GM21390 (cell line): ENCODE results near the gene FKBP7.
"Not testable (repeated sequence)": the region's sequence is repeated elsewhere in the genome, so short reads cannot be mapped to it uniquely, and the experiment has no call there.

Source experiments
- ATAC-seq: cut with Tn5 transposase; IDR thresholded peaks from one replicate; pipeline ENCODE4 v1.9.1; 2021; ENCODE audit not compliant: unreplicated experiment

FKBP7 gene, protein sequence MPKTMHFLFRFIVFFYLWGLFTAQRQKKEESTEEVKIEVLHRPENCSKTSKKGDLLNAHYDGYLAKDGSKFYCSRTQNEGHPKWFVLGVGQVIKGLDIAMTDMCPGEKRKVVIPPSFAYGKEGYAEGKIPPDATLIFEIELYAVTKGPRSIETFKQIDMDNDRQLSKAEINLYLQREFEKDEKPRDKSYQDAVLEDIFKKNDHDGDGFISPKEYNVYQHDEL

GRCh38 chr2:178478439-178479274, at the start of gene FKBP7:
TSS of gene FKBP7 (minus strand) at chr2:178478600. CDS start at chr2:178478499, 101 bp downstream.
- ATAC-seq = peak; percentile 53

- ATAC-seq = no peak
These were observed 49.2 kb upstream of the FKBP7 start for GRCh38 chr2:178527592-178527991.

DNA sequence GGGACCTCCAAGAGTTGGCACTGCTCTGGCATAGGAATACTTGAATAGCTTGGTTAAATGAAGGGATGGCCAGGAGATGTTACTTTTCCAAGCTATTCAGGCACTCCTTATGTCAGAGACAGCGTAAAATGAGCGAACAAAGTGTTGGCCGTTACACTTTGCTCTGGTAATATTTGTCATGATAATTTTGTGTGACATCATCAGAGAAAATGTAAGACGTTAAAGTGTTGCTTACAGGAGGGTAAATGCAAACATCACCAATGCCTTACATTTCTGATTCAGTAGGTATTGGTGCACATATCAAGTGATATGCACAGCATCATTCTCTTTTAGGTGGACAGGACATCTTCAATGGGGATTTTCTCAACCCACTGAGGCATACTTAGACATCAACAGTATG, 47.9 kb upstream of the FKBP7 start:
- ATAC-seq = no peak

- ATAC-seq = not testable (repeated sequence)
These were observed 47.1 kb upstream of the FKBP7 start for GRCh38 chr2:178525460-178525859.

GRCh38 chr2:178525010-178525409, 46.6 kb upstream of the FKBP7 start:
- not testable (repeated sequence) for ATAC-seq

DNA sequence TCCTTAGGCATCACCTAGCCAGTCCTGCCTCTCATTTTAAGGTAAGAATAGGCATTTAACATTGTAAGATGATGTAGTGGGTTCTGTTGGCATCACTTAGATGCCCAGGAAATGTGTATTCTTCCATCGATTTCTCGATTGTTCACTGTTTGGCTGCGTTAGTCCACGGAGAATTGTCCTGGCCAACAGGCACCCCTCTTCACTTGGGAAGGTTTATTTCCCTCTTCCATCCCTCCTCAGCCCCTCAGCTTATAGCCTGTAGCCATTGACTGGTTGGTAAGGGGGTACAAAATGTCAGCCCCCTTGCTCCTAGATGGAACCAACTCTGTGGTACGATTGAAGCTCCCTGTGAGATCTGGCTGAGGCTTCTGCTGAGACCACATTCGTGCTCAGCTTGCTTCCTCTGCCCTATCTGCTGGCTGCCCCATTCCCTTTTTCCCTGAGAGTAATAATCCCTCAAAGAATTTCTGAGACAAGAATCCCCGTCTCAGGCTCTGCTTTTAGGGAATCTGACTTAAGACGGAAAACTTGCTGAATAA, 45.3 kb upstream of the FKBP7 start:
- ATAC-seq = no peak

DNA sequence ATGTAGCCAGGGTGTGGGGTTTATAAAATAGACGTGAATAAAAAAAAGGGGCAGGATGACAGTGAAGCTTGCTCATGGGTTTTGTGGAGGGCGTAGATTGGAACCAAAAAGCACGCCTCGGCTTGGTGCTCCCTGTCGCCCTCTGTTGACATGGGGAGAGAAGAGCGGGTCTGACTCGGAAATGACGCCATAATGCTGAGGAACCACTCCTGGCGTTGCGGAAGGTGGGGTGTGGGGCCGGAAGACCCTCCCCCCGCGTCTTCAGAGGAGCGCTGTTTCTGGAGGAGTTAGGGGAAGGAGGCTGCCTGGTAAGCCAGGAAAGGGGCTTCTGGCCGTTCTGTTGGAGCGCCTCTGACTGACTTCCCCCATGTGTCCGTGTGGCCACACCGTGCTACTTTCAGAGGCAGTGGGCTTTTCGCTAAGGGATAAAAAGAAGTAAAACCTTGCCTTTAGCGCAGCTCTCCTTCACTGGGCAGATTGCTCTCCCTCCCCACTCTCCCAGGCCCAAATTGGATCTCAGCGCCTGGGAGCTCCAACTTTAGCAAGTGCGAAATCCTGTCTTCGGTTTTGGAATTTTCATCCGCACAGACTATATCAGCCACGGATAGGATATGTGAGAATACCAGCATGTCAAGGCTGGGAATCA, 44.7 kb upstream of the FKBP7 start:
- ATAC-seq = peak; percentile 92

GRCh38 chr2:178521304-178522150, 43.1 kb upstream of the FKBP7 start:
- no peak for ATAC-seq

- ATAC-seq = no peak
These were observed 39.1 kb upstream of the FKBP7 start for GRCh38 chr2:178517496-178517895.

DNA sequence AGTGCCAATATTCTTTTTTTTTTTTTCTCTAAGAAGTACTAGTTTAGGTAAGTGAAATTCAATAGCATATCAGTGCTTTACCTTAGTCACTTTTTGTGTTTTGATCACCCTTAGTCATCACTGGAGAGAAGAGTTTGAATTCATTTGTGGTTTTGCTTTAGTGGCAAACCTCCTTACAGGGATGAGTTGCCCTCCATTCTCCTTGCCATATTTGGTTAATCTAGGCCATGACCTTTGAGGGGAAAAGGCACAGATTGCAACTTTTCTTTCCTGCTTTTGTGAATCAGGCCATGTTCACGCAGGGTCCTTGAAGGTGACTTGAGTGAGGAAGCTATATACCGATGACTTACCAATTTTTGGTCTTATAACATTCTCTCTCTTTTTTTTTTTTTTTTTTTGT, 36.3 kb upstream of the FKBP7 start:
- ATAC-seq = no peak

DNA sequence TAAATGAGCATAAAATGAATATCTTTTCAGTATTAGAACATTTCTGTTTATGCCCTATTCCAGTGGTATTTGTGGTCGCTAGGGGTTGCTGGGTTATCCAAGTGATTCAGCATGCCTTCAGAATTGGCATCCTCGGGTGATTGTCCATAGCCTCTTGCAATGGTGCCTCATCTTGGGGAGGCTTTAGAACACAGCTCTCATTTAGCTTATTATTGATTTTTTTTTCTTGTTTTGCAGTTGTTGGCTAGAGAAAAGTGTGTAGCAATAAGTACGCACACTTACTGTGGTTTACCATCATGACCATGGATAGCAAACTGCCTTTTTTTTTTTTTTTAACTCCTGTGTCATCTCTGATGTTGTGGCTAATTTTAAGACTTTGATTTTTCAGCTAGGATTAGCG, 35.5 kb upstream of the FKBP7 start:
- ATAC-seq = no peak

GRCh38 chr2:178512484-178512883, 34.1 kb upstream of the FKBP7 start:
- ATAC-seq = no peak

DNA sequence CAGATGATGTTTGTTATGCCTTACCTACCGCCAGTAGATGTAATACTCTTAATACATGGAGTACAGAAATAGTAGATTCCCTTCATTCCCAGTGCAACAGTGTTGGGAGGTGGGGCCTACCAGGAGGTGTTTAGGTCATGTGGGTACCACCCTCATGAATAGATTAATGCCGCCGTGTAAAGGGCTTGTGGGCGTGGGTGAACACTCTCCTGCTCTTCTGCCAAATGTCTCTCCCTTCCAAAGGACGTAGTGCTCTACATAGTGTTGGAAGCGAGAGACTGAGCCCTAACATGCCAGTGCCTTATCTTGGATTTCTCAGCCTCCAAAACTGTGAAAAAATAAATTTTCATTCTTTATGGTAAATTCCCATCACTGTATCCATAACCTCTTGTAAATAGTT, 32.0 kb upstream of the FKBP7 start:
- ATAC-seq = no peak

DNA sequence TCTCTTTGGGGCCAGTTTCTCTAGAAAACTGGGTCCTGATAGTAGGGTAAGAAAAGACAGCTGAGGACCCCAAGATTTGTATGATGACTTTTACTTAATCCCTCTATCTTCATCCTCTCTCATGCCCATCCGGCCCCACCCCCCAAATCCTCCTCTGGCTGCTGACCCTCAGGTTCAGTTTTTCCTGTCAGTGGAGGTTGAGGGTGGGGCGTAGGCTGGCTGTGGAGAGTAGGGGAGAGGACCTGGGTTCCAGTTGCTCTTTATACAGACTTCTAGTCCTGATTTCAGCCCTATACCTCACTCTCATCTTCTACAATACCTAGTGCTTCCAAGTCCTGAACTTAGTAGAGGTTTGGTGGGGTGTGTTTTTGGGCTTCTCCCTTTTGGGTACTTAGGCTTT, 30.2 kb upstream of the FKBP7 start:
- ATAC-seq = no peak

- no peak for ATAC-seq
These were observed 28.5 kb upstream of the FKBP7 start for GRCh38 chr2:178506949-178507348.

DNA sequence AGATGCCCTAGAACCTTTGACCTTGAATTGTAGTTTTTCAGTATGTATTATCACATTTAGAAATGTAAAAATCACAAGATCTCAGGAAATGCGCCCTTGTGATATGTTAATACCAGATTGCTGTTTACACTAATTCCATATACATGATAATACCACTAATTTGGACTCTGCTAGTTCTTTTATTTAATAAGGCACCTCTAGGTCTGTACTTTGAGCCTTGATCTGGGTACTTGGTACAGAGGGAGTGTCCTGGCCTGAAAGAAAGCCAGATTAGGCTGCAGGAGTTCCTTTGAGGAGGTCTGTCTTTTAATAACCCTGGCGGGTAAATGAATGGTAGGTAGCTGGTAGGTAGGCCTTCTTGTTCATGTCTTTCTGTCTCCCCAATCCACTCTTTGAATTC, 28.1 kb upstream of the FKBP7 start:
- ATAC-seq = no peak

DNA sequence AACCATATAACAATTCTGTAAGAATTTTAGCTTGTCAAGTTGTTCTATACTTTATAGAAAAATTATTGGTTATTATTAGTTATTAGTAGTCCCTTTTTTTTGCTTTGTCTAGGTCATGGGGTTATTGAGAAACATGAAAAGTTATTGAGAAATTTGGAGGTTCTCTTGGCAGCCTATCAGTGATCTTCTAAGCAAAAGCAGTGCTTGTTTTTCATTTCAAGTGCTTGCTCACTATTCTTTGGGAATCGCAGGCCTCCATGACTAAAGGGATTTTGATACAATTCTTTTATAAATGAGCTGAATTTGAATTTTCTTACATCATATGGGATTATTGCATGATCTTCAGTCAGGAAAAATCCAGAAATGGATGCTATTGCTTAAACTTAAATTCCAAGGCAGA, 27.7 kb upstream of the FKBP7 start:
- ATAC-seq = no peak

- ATAC-seq = no peak
These were observed 24.4 kb upstream of the FKBP7 start for GRCh38 chr2:178502751-178503150.

- no peak for ATAC-seq
These were observed 21.2 kb upstream of the FKBP7 start for GRCh38 chr2:178499640-178500039.

GRCh38 chr2:178498137-178498536, 19.7 kb upstream of the FKBP7 start:
- ATAC-seq = no peak

DNA sequence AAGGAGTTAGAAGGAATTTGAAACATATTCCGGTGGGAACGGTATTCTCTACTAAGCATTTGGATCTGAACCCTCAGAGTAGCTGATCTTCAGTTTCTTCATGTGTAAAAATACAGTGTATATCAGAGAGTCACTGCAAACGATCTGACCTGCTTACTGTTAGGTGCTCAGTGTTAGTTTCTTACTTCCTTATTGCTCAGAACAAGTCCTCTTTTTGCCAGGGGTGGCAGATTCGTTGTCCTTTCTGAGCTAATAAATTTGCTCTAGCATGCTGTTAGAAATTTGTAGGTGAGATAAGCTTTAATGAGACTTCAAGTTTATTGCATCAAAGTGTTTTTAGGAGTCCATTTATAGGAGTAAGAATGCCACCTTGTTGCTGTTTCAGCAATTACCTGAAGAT, 17.6 kb upstream of the FKBP7 start:
- ATAC-seq = no peak
